Breast epithelium (tissue), 4 donors: ENCODE measurements around the gene CTNNA1. TPM values are rescaled to one million over a fixed set of nuclear protein-coding genes. Genes with fewer than 3 reads are reported as not detected.

Experiments used
- DNase-seq, 2 donors: peaks; one replicate each; pipeline ENCODE4 v3.0.0-alpha.2; 2019; ENCODE audit warnings: low spot score in 2 of 2
- H3K27ac ChIP-seq, 2 donors: fragments of 200-600 bp; sonication (generic) in 1 of 2; one replicate each; pipeline ENCODE4 v1.5.1; 2016 to 2019; ENCODE audit warnings: mild to moderate bottlenecking in 1 of 2
- H3K27me3 ChIP-seq, 2 donors: fragments of 200-600 bp; sonication (generic) in 1 of 2; one replicate each; pipeline versions ENCODE4 v1.5.1 to v1.6.0; 2017 to 2019; ENCODE audit warnings: control low read depth in 1 of 2, mild to moderate bottlenecking in 1 of 2
- H3K36me3 ChIP-seq: fragments of 200-600 bp; one replicate; pipeline ENCODE4 v1.5.1; 2019
- H3K4me1 ChIP-seq, 2 donors: fragments of 200-600 bp; sonication (generic); one replicate each; pipeline ENCODE4 v1.5.1; 2016 to 2019; ENCODE audit warnings: control low read depth in 1 of 2
- H3K4me3 ChIP-seq, 3 donors: fragments of 200-600 bp; sonication (generic); 1 replicate in 2 of 3; 2 replicates in 1 of 3; pipeline ENCODE4 v1.5.1; 2016 to 2019; ENCODE audit warnings: mild to moderate bottlenecking in 3 of 3, moderate library complexity in 2 of 3
- H3K9me3 ChIP-seq, 2 donors: fragments of 200-600 bp; sonication (generic) in 1 of 2; one replicate each; pipeline ENCODE4 v1.5.1; 2016 to 2019; ENCODE audit warnings: control low read depth in 1 of 2
- POLR2A ChIP-seq: fragments of 450-650 bp; IDR thresholded peaks from one replicate; pipeline ENCODE4 v1.6.1; 2016; ENCODE audit warnings: antibody characterized with exemption, mild to moderate bottlenecking, moderate library complexity
- POLR2AphosphoS5 ChIP-seq, 3 donors: sonication (generic); formaldehyde crosslinking; IDR thresholded peaks; one replicate each; pipeline ENCODE4 v1.6.1; 2017; ENCODE audit warnings: antibody characterized with exemption in 3 of 3
- intact Hi-C: fragments of 100-400 bp; cut with DNase I; formaldehyde crosslinking; loops from one replicate; pipeline ENCODE4 v1.15.1; 2023; ENCODE audit warnings: low total_unique reads
- total RNA-seq, 3 donors: library from RNA; depleted of rRNA; stranded (reverse); fragments of >200 nt; gene quantifications; one replicate each; pipeline ENCODE4 v1.1.0, GENCODE V29; 2016
- TF ChIP-seq, protein P1 (sequence below), 3 donors: fragments of 450-650 bp; IDR thresholded peaks; one replicate each; pipeline ENCODE4 v1.5.1; 2016 to 2017; ENCODE audit warnings: antibody characterized with exemption in 3 of 3, mild to moderate bottlenecking in 3 of 3, moderate library complexity in 3 of 3

The CTNNA1 gene
- total RNA-seq, 3 donors from 2014 or later, result 314 to 389 (median 321) TPM

DNA sequence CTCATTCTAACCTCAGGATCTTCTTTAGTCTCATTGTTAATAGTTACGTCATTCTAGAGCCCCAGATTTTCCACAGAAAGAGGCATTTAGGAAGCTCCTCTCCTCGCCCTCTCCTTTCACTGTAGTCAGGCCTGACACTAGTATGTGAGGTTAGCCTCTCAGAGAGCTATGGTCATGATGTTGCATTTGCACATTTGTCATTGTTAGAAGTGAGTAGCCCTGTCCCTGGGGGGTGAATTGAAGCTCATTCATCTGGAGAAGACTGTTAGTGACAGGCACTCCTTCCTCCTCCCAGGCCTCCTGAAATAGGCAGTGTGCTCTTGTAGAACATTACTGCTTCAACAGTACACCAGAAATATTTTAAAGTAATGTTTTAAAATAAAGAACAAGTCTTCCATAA, 148.5 kb downstream of the CTNNA1 start:
- Histone ChIP-seq H3K9me3 (no peaks in the 10 kb centered on the region), H3K36me3 (peaks cover 7% of the 10 kb centered on the region), H3K4me3 (no peak overlapping the region), H3K27me3 (no peaks in the 10 kb centered on the region), H3K27ac (no peak overlapping the region), H3K4me1 (no peaks in the 10 kb centered on the region)
- intact Hi-C loops, result no loop called here
- no peak for DNase-seq
- TF ChIP-seq, protein P1, sequence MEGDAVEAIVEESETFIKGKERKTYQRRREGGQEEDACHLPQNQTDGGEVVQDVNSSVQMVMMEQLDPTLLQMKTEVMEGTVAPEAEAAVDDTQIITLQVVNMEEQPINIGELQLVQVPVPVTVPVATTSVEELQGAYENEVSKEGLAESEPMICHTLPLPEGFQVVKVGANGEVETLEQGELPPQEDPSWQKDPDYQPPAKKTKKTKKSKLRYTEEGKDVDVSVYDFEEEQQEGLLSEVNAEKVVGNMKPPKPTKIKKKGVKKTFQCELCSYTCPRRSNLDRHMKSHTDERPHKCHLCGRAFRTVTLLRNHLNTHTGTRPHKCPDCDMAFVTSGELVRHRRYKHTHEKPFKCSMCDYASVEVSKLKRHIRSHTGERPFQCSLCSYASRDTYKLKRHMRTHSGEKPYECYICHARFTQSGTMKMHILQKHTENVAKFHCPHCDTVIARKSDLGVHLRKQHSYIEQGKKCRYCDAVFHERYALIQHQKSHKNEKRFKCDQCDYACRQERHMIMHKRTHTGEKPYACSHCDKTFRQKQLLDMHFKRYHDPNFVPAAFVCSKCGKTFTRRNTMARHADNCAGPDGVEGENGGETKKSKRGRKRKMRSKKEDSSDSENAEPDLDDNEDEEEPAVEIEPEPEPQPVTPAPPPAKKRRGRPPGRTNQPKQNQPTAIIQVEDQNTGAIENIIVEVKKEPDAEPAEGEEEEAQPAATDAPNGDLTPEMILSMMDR (IDR thresholded peaks at IDR 0.05), result no peak
- TF ChIP-seq POLR2A (no peak), POLR2AphosphoS5 (IDR thresholded peaks at IDR 0.05) (no peak)

- DNase-seq, result no peak
- H3K27me3 ChIP-seq, result no peaks in the 10 kb centered on the region
- no peaks in the 10 kb centered on the region for H3K9me3 ChIP-seq
- H3K36me3 ChIP-seq, result peaks cover 7% of the 10 kb centered on the region
- no peaks in the 10 kb centered on the region for H3K4me1 ChIP-seq
- TF ChIP-seq, protein P1 (IDR thresholded peaks at IDR 0.05), result no peak
- no peak for TF ChIP-seq POLR2AphosphoS5 (IDR thresholded peaks at IDR 0.05)
- no peak overlapping the region for H3K4me3 ChIP-seq
- peak overlapping the region in 1 of 2 donors; percentile 24 for H3K27ac ChIP-seq
- intact Hi-C loops, result no loop called here
Measured at GRCh38 chr5:138903130-138903775, 150.0 kb downstream of the CTNNA1 start.

DNA sequence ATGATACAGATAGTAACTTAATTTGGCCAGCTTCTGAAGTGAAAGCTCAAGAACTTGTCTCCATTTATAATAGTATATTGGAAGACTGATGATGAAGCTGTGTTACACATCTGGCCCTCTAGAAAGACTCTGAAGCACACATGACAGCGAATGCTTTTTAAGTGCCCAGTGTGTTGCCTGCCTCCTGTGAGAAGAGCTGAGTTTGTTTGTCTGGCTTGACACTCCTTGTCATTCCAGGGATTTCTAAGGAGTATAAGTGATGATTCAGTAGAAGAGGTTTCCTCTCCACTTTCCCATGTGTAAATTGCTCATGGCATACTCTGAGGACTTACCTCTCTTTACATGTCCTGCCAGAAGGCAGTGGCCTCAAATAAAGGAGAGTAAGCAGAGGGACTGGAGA, 152.3 kb downstream of the CTNNA1 start:
- intact Hi-C loops, result no loop called here
- no peaks in the 10 kb centered on the region for H3K27me3 ChIP-seq
- no peak overlapping the region for H3K4me3 ChIP-seq
- H3K36me3 ChIP-seq, result peaks cover 7% of the 10 kb centered on the region
- H3K9me3 ChIP-seq, result no peaks in the 10 kb centered on the region
- H3K4me1 ChIP-seq, result no peaks in the 10 kb centered on the region
- H3K27ac ChIP-seq, result no peak overlapping the region
- TF ChIP-seq, protein P1 (IDR thresholded peaks at IDR 0.05), result no peak
- TF ChIP-seq POLR2AphosphoS5 (IDR thresholded peaks at IDR 0.05) (no peak), POLR2A (no peak)
- no peak for DNase-seq

DNA sequence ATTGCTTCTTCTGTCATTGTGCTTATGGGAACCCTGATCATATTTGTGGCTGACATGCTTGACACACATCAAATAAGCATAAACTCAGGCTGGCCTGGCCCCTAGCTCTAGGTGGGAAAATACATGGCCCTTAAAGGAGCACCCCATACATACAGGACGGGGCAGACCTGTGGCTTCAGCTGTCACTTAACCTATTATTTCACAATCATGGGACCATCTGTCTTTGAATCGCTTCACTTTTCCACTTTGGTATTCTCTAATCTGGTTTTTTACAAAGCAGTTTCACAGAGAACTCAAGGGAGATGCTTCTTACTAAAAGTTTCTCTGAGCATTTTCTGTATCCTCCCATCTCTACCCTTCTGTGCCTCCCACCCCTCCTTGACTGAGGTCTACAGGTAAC, 156.5 kb downstream of the CTNNA1 start:
- H3K36me3 ChIP-seq, result peaks cover 7% of the 10 kb centered on the region
- H3K4me1 ChIP-seq, result no peaks in the 10 kb centered on the region
- no peak overlapping the region for H3K27ac ChIP-seq
- no peak for TF ChIP-seq POLR2AphosphoS5 (IDR thresholded peaks at IDR 0.05)
- TF ChIP-seq POLR2A, result no peak
- TF ChIP-seq, protein P1 (IDR thresholded peaks at IDR 0.05), result no peak
- H3K4me3 ChIP-seq, result no peak overlapping the region
- no peaks in the 10 kb centered on the region for H3K27me3 ChIP-seq
- H3K9me3 ChIP-seq, result no peaks in the 10 kb centered on the region
- intact Hi-C loops, result no loop called here
- DNase-seq, result no peak

- Histone ChIP-seq H3K4me3 (no peak overlapping the region), H3K36me3 (peaks cover 2% of the 10 kb centered on the region), H3K27ac (no peak overlapping the region), H3K9me3 (no peaks in the 10 kb centered on the region), H3K4me1 (no peaks in the 10 kb centered on the region), H3K27me3 (no peaks in the 10 kb centered on the region)
- intact Hi-C loops, result no loop called here
- DNase-seq, result no peak
- TF ChIP-seq POLR2A (no peak), POLR2AphosphoS5 (IDR thresholded peaks at IDR 0.05) (no peak)
- TF ChIP-seq, protein P1 (IDR thresholded peaks at IDR 0.05), result no peak
Measured at GRCh38 chr5:138910546-138911185, 157.4 kb downstream of the CTNNA1 start.
